Retinal pigment epithelial cell (primary cell): ENCODE results near the gene INTS6L.

Source experiments
- DNase-seq: peaks from one replicate; pipeline ENCODE4 v3.0.0-alpha.2; 2010; ENCODE audit warnings: low read depth
- H3K4me3 ChIP-seq: 2 replicates; pipeline ENCODE4 v1.5.1; 2011; ENCODE audit warnings: mild to moderate bottlenecking, low read length, control low read depth, moderate library complexity
- TF ChIP-seq, protein P1 (sequence below): conservative IDR thresholded peaks from 2 replicates; pipeline ENCODE4 v1.5.1; 2011; ENCODE audit warnings: low read depth, low read length, control low read depth, inconsistent platforms

Gene INTS6L

DNA sequence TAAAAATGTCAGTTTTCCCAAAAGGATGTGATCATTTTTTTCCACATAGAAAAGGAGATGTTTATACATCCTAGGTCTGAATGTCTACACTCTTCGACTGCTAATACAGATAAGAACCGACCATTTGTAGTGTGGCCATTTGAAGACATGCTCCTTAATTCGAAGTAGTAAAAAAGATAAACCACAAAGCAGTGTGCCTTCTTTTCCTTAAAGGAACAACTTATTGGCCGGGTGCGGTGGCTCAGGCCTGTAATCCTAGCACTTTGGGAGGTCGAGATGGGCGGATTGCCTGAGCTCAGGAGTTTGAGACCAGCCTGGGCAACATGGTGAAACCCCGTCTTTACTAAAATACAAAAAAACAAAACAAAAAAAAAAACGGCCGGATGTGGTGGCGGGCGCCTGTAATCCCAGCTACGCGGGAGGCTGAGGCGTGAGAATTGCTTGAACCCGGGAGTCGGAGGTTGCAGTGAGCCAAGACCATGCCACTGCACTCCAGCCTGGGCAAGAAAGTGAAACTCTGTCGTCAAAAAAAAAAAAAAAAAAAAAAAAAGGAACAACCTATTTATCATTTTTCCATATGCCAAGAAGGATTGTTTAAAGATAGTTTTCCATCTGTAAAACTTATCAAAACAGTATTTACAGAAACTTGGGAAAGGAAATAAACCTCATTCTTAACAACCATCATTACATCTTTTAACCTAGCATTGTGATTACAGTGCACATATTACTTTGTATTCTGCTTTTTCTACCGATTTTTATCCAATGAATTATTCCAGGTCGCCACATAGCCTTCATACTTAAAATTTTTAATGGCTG is 2.6 kb downstream of the INTS6L start:
- no peak overlapping the region for H3K4me3 ChIP-seq
- DNase-seq = no peak
- TF ChIP-seq, protein P1, sequence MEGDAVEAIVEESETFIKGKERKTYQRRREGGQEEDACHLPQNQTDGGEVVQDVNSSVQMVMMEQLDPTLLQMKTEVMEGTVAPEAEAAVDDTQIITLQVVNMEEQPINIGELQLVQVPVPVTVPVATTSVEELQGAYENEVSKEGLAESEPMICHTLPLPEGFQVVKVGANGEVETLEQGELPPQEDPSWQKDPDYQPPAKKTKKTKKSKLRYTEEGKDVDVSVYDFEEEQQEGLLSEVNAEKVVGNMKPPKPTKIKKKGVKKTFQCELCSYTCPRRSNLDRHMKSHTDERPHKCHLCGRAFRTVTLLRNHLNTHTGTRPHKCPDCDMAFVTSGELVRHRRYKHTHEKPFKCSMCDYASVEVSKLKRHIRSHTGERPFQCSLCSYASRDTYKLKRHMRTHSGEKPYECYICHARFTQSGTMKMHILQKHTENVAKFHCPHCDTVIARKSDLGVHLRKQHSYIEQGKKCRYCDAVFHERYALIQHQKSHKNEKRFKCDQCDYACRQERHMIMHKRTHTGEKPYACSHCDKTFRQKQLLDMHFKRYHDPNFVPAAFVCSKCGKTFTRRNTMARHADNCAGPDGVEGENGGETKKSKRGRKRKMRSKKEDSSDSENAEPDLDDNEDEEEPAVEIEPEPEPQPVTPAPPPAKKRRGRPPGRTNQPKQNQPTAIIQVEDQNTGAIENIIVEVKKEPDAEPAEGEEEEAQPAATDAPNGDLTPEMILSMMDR = no peak

DNA sequence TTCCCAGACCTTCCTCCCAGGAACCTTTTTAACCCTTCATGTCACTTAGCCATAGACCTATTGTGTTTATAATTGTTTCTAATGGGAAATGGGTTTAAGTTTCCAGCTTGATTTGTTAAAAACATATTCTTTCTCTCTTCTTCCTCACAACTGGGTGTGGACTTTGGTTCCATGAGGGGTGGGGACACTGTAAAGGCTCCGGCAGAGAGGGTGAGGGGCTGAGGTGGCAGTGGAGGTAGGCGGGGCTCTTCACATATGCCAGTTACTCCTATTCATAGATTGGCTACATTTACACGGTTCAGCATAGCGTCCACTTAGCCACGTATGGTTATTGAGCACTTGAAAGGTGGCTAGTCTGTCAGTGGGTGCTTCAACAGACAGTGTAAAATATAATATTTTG is 7.8 kb downstream of the INTS6L start:
- H3K4me3 ChIP-seq = no peak overlapping the region
- no peak for DNase-seq
- TF ChIP-seq, protein P1 = no peak

DNA sequence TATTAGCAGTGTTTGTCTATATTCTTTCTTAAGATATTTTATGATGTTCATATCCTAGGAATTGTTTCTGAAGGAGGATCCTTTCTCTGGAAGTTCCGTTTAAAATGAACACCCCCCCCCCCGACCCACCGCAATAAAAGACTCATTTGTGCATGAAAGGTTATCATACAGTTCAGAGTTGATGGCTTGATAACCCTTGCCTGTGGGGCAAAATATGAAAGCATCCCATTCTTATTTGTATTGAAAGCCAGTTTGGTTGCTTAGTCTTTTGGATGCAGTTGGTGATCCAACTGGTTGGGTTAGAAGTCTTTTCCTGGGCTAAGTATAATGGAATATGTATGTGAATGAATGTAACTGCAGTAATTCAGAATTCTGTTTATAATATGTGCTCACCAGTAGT is 8.3 kb downstream of the INTS6L start:
- DNase-seq = no peak
- TF ChIP-seq, protein P1 = no peak
- no peak overlapping the region for H3K4me3 ChIP-seq

DNA sequence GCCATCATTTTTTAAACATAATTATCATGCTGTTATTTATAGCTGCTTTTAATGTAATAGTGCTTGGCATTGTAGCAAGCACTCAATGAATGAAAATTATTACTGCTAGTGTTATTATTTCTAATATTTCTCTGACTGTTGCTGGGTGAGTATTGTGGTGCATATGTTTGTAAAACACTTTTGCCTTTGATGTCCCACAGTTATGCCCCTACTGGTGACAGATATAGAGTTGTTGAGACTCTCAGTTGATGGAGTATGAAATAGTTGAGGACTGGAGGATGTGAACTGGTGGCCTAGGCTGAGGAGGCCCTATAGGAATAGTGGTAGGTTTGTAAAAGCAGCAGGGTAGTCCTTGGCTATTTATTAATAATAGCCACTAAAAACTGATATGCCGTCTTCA is 9.6 kb downstream of the INTS6L start:
- H3K4me3 ChIP-seq = no peak overlapping the region
- TF ChIP-seq, protein P1 = no peak
- no peak for DNase-seq

DNA sequence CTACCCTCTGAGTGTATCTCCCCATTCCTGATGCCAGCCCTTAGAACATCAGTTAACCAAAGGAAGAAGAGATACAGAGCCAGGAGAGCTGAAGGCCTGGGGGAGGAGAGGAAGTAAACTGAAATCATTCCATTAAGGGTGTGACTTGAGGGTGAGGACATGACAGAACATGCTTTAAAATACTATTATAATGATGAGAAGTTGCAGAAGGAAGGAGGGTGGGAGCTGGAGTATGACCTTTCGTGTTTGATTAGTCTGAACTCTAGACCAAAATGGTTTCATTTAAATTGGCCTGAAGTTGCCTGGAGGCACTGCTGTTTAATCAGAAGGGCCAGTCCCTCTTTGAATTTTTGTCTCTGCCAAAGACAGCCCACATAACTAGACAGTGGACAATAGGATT is 11.4 kb downstream of the INTS6L start:
- H3K4me3 ChIP-seq = no peak overlapping the region
- no peak for DNase-seq
- TF ChIP-seq, protein P1 = no peak

DNA sequence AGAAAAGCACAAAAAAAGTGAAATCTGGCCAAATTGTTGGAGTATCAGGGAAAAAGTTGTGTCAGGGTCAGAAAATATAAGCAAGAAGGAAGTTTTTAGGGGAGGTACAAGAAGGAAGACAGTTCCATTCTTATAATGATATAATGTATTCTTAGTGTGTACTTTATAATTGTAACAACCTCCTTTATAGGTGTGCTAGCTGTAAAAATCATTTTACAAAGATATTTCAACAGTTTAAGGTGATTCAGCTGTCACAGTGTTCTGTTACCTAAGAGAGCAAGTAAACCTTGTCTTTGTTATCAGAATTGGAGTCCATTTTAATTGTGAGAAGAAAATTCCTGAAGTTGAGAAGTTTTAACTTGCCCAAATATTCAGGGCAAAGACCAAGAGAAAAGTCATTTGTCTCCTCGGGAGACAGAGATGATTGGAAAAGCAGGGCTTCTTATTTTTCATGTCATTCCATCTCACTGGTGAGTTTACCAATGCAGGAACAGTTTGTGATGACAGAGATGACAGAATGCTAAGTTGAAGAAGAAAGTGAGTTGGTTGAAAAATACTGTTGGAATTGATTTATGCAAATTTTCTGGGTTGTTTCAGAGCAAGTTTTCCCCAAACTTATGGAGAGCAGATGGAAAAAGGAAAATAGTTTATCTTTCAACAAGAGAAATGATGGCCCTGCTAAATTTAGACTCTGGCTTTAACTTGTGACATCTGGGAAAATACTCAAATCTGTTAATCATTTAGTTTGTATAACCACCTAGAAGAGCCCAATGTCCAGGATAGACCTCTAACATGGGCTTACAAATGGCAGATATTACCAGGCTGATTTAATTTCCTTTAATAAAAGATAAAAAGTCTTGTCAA is 14.8 kb downstream of the INTS6L start:
- no peak for DNase-seq
- no peak overlapping the region for H3K4me3 ChIP-seq
- TF ChIP-seq, protein P1 = no peak
